Measurements from ENCODE around the gene SLIT1. TPM values are rescaled to one million over a fixed set of nuclear protein-coding genes. Genes with fewer than 3 reads are reported as not detected.

Gene SLIT1
- total and polyA plus RNA-seq, 7 donors: 0.04 to 0.30 (median 0.08) TPM

DNA sequence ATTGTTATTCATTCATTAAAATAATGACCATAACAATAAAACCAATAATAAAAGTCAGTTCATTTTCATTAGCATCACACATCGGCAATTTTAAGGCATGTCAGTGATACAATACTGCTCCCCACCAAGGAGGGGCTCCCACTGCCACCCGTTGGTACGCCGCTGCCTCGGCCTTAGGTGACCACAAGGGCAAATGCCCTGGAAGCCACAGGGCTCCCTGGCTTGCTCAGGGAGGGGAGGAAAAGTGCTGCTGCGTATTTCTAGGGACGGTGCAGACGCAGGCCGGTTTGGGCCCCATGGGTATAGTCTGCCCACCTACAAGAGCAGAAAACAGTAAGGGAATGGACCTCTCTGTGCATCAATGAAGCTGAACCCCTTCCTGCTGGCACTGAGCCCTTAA, 85.1 kb downstream of the SLIT1 start:
- no peaks in the 10 kb centered on the region for H3K36me3 ChIP-seq (ENCODE audit: insufficient read depth in 1 of 2, low read depth in 1 of 2)
- no peaks in the 10 kb centered on the region for H3K27me3 ChIP-seq (ENCODE audit: insufficient read depth in 3 of 3, low read length in 2 of 3)
- intact Hi-C loops (cut with DNase I): no loop called here
- H3K4me1 ChIP-seq: peaks cover 12% of the 10 kb centered on the region
- no peaks in the 10 kb centered on the region for H3K9me3 ChIP-seq
- no peak for DNase-seq
- ATAC-seq: no peak
- TF ChIP-seq, protein P1, sequence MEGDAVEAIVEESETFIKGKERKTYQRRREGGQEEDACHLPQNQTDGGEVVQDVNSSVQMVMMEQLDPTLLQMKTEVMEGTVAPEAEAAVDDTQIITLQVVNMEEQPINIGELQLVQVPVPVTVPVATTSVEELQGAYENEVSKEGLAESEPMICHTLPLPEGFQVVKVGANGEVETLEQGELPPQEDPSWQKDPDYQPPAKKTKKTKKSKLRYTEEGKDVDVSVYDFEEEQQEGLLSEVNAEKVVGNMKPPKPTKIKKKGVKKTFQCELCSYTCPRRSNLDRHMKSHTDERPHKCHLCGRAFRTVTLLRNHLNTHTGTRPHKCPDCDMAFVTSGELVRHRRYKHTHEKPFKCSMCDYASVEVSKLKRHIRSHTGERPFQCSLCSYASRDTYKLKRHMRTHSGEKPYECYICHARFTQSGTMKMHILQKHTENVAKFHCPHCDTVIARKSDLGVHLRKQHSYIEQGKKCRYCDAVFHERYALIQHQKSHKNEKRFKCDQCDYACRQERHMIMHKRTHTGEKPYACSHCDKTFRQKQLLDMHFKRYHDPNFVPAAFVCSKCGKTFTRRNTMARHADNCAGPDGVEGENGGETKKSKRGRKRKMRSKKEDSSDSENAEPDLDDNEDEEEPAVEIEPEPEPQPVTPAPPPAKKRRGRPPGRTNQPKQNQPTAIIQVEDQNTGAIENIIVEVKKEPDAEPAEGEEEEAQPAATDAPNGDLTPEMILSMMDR (IDR thresholded peaks at IDR 0.05): no peak
- H3K4me3 ChIP-seq: no peak overlapping the region
- 92 to 96% (median 95%) methylated on average over 9 of the region's 9 CpGs for WGBS, 3 donors
- no peak overlapping the region for H3K27ac ChIP-seq

DNA sequence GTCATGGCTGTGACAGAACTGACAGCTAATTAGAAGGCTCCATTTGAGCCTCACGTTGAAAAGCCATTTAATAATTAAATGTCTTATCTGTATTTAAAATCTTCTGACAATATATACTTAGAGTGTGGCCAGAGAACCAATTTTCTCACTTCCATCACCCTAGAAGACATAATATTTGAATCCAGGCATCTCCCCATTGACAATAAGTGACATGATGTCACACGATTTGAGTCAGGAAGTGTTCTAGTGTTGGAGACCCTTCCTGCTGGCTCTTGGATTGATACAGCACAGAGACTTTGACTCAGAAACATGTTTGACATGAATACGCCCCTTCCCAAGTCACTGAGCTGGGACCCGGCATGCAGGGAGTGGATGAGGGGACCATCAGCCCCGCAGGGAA, 85.9 kb downstream of the SLIT1 start:
- Histone ChIP-seq H3K4me1 (peaks cover 17% of the 10 kb centered on the region), H3K27me3 (ENCODE audit: insufficient read depth in 3 of 3, low read length in 2 of 3) (no peaks in the 10 kb centered on the region), H3K9me3 (no peaks in the 10 kb centered on the region), H3K27ac (no peak overlapping the region), H3K4me3 (no peak overlapping the region), H3K36me3 (ENCODE audit: insufficient read depth in 1 of 2, low read depth in 1 of 2) (no peaks in the 10 kb centered on the region)
- ATAC-seq (no peak), DNase-seq (no peak)
- WGBS, 3 donors: 78 to 83% (median 81%) methylated on average over 5 of the region's 5 CpGs
- TF ChIP-seq, protein P1 (IDR thresholded peaks at IDR 0.05): no peak
- intact Hi-C loops (cut with DNase I): no loop called here

DNA sequence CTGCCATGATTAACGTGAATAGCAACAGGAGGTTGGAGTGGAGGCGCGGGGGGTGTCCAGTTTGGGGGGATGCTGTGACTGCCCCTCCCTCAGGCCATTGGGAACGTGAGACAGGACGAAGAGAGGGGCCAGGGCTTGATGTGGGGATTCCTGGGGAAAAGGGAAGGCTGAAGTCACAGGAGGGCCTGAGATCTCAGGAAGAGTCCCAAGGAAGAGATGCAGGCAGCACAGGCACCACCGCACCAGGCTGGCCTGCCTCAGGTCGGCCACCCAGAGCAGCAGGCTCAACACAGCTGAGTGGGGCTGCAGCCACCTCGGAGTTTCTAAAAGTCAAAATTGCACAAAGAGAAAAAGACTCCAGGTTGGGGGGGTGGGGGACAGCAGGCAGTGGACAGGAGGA, 86.7 kb downstream of the SLIT1 start:
- H3K4me1 ChIP-seq: peaks cover 17% of the 10 kb centered on the region
- DNase-seq: no peak
- WGBS, 3 donors: 82 to 87% (median 85%) methylated on average over 8 of the region's 8 CpGs
- no peaks in the 10 kb centered on the region for H3K27me3 ChIP-seq (ENCODE audit: insufficient read depth in 3 of 3, low read length in 2 of 3)
- H3K9me3 ChIP-seq: no peaks in the 10 kb centered on the region
- no peaks in the 10 kb centered on the region for H3K36me3 ChIP-seq (ENCODE audit: insufficient read depth in 1 of 2, low read depth in 1 of 2)
- ATAC-seq: no peak
- TF ChIP-seq, protein P1 (IDR thresholded peaks at IDR 0.05): no peak
- intact Hi-C loops (cut with DNase I): no loop called here
- H3K4me3 ChIP-seq: no peak overlapping the region
- no peak overlapping the region for H3K27ac ChIP-seq

DNA sequence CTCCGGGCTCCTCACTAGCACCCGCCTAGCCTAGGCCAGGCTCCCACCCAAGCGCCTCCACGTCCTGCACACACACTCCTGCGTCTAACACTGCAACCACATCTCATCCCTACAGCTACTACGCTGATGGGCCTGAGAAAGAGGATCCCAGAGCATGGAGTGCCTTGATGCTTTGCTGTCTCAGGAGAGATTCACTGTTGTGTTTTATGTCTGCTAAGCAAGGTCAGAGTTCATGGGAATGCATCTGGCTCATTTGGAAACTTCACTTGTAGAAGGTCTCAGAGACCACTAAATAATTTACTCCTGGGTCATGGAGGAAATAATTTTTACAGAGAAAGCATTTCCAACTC, 88.7 kb downstream of the SLIT1 start:
- Histone ChIP-seq H3K9me3 (no peaks in the 10 kb centered on the region), H3K27ac (no peak overlapping the region), H3K27me3 (ENCODE audit: insufficient read depth in 3 of 3, low read length in 2 of 3) (no peaks in the 10 kb centered on the region), H3K36me3 (ENCODE audit: insufficient read depth in 1 of 2, low read depth in 1 of 2) (no peaks in the 10 kb centered on the region), H3K4me3 (no peak overlapping the region), H3K4me1 (peaks cover 17% of the 10 kb centered on the region)
- DNase-seq (no peak), ATAC-seq (peak in 1 of 4 donors; percentile 30)
- intact Hi-C loops (cut with DNase I): no loop called here
- 77 to 84% (median 79%) methylated on average over 6 of the region's 6 CpGs for WGBS, 3 donors
- TF ChIP-seq, protein P1 (IDR thresholded peaks at IDR 0.05): no peak
